Spleen (tissue), 11 donors: ENCODE data around the gene TOP3B. TPM values are rescaled to one million over a fixed set of nuclear protein-coding genes. Genes with fewer than 3 reads are reported as not detected.
A peak's percentile ranks its signal among the peaks of the same experiment; 100 is the strongest.

Experiments used
- DNase-seq: peaks from one replicate; pipeline ENCODE4 v3.0.0-alpha.2; 2020
- H3K27ac ChIP-seq, 8 donors: fragments of 200-600 bp; sonication (generic) in 7 of 8; 1 replicate in 4 of 8; 2 replicates in 4 of 8; pipeline versions ENCODE4 v1.5.0 to v1.8.0; 2016 to 2021; ENCODE audit warnings: inconsistent platforms in 4 of 8, mild to moderate bottlenecking in 4 of 8, moderate library complexity in 1 of 8
- H3K27me3 ChIP-seq, 7 donors: fragments of 200-600 bp; sonication (generic) in 6 of 7; replicated peaks in 1 of 7; 1 replicate in 4 of 7; 2 replicates in 3 of 7; pipeline versions ENCODE4 v1.5.0 to v1.8.0; 2016 to 2021; ENCODE audit warnings: inconsistent platforms in 3 of 7, mild to moderate bottlenecking in 1 of 7
- H3K36me3 ChIP-seq, 6 donors: fragments of 200-600 bp; sonication (generic) in 5 of 6; 1 replicate in 4 of 6; 2 replicates in 2 of 6; pipeline versions ENCODE4 v1.5.0 to v1.8.0; 2016 to 2021; ENCODE audit warnings: inconsistent platforms in 2 of 6
- H3K4me1 ChIP-seq, 6 donors: fragments of 200-600 bp; sonication (generic) in 5 of 6; 1 replicate in 3 of 6; 2 replicates in 3 of 6; pipeline versions ENCODE4 v1.5.0 to v1.8.0; 2016 to 2021; ENCODE audit warnings: inconsistent platforms in 3 of 6
- H3K4me3 ChIP-seq, 8 donors: fragments of 200-600 bp; sonication (generic) in 7 of 8; 1 replicate in 4 of 8; 2 replicates in 4 of 8; pipeline versions ENCODE4 v1.5.0 to v1.8.0; 2016 to 2021; ENCODE audit warnings: inconsistent platforms in 4 of 8, mild to moderate bottlenecking in 4 of 8, moderate library complexity in 2 of 8
- H3K9me3 ChIP-seq, 8 donors: fragments of 200-600 bp; sonication (generic) in 7 of 8; 1 replicate in 4 of 8; 2 replicates in 4 of 8; pipeline versions ENCODE4 v1.5.0 to v1.8.0; 2016 to 2021; ENCODE audit warnings: inconsistent platforms in 4 of 8
- POLR2A ChIP-seq, 3 donors: fragments of 450-650 bp; IDR thresholded peaks; one replicate each; pipeline ENCODE4 v1.5.1; 2017; ENCODE audit warnings: antibody characterized with exemption in 3 of 3, mild to moderate bottlenecking in 1 of 3
- POLR2AphosphoS5 ChIP-seq, 3 donors: sonication (generic); formaldehyde crosslinking; IDR thresholded peaks; one replicate each; pipeline ENCODE4 v1.5.1; 2017; ENCODE audit warnings: antibody characterized with exemption in 3 of 3
- whole genome bisulfite sequencing, 5 donors: extraction: QIAGEN DNeasy Blood & Tissue Kit in 3 of 5; methylation state at CpG; one replicate each; pipeline versions ENCODE4 v1.1.5 to v1.1.7; 2013 to 2018; 5-methylcytosine and 5-hydroxymethylcytosine counted together
- intact Hi-C: fragments of 100-400 bp; cut with DNase I; formaldehyde crosslinking; loops from one replicate; pipeline ENCODE4 v1.15.0; 2023; ENCODE audit warnings: low total_unique reads
- polyA plus RNA-seq, 3 donors: library from polyadenylated mRNA; stranded (reverse); fragments of 200-250 nt; gene quantifications; one replicate each; pipeline ENCODE4 v1.2.1, GENCODE V29; 2013
- total RNA-seq, 7 donors: library from RNA; depleted of rRNA in 3 of 7; stranded (reverse); fragments of >200 nt in 3 of 7; fragmentation: NEBNext Ultra II Directional in 4 of 7; extraction: Animal tissue kit (Norgen Biotek cat#: 25700) in 4 of 7; gene quantifications; one replicate each; pipeline versions ENCODE4 v1.1.0 to v1.2.1, GENCODE V29; 2016 to 2021
- TF ChIP-seq, protein P1 (sequence below), 11 experiments: fragments of 200-600 bp in 7 of 11; fragments of 450-650 bp in 4 of 11; sonication (generic) in 4 of 11; IDR thresholded peaks in 8 of 11; conservative IDR thresholded peaks in 3 of 11; 1 replicate in 7 of 11; 2 replicates in 4 of 11; pipeline versions ENCODE4 v1.4.0 to v1.8.0; 2016 to 2021; ENCODE audit warnings: antibody characterized with exemption in 11 of 11, inconsistent platforms in 4 of 11, mild to moderate bottlenecking in 1 of 11
- donor health status: healthy with polysubstance abuse.
- donor health status: DM: no; HTN: no; CAD: no; lungs with moderate emphysema.
- donor health status: DM: no; HTN: no; CAD: no.
- donor health status: Bipolar disorder and iron deficiency.
- donor health status: healthy.
- donor health status: DM: no; HTN: no; CAD: no.
- donor health status: DM: yes; HTN: yes; CAD: no.

The TOP3B gene
- total and polyA plus RNA-seq, 10 donors: 12.6 to 66.4 (median 46.7) TPM

DNA sequence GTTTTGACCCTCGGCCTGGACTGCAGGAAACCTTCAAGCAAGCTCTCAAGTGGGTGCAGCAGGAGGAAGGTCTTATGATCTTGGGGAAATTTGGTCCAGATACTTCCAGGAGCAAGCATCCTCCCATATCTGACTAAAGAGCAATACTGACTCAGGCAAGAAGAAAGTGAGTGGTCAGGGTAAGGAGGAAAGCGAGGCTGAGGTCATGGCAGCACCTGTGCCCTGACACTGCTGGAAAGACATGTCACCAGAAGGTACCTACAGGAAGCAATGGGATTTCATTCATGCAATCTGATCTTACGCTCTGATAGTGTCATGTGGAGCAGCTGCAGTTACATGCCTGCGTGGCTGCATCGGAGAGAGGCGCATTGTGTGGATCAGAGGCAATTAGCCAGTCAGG lies 6.5 kb upstream of the TOP3B start:
- H3K4me1 ChIP-seq: no peaks in the 10 kb centered on the region
- H3K9me3 ChIP-seq: no peaks in the 10 kb centered on the region
- H3K36me3 ChIP-seq: no peaks in the 10 kb centered on the region
- TF ChIP-seq POLR2AphosphoS5 (IDR thresholded peaks at IDR 0.05): no peak
- TF ChIP-seq, protein P1, sequence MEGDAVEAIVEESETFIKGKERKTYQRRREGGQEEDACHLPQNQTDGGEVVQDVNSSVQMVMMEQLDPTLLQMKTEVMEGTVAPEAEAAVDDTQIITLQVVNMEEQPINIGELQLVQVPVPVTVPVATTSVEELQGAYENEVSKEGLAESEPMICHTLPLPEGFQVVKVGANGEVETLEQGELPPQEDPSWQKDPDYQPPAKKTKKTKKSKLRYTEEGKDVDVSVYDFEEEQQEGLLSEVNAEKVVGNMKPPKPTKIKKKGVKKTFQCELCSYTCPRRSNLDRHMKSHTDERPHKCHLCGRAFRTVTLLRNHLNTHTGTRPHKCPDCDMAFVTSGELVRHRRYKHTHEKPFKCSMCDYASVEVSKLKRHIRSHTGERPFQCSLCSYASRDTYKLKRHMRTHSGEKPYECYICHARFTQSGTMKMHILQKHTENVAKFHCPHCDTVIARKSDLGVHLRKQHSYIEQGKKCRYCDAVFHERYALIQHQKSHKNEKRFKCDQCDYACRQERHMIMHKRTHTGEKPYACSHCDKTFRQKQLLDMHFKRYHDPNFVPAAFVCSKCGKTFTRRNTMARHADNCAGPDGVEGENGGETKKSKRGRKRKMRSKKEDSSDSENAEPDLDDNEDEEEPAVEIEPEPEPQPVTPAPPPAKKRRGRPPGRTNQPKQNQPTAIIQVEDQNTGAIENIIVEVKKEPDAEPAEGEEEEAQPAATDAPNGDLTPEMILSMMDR (IDR thresholded peaks at IDR 0.05 in 8 of 11, conservative IDR thresholded peaks at IDR 0.05 in 3 of 11): no peak
- TF ChIP-seq POLR2A (IDR thresholded peaks at IDR 0.05): no peak
- intact Hi-C loops: no loop called here
- no peak overlapping the region for H3K4me3 ChIP-seq
- no peak overlapping the region for H3K27ac ChIP-seq
- H3K27me3 ChIP-seq: no peaks in the 10 kb centered on the region
- 76 to 88% (median 86%) methylated on average over 6 of the region's 6 CpGs for WGBS, 5 donors
- no peak for DNase-seq

DNA sequence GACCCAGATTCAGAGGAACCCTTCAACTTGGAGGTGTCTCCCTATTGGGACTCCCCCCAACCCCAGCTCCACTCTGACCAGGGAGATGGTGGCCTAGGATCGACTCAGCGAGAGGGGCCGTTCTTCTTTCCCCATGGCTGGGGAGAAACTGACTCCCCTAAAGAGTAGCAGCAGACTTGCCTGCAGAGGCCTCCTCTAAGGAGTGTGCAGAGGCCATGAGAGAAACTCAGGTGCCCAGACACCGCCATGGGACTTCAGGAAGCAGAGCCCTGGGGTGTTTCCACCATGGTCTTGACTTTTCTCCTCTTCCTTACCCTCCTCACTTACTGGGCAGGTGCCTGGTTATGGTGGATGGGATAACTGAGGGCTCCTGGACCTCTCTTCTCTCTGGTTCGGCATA lies 2.6 kb upstream of the TOP3B start:
- peaks cover 0 to 6% (median 0%) of the 10 kb centered on the region in 6 donors for H3K36me3 ChIP-seq
- H3K4me1 ChIP-seq: peaks cover 17 to 33% (median 28%) of the 10 kb centered on the region in 6 donors
- H3K27ac ChIP-seq: no peak overlapping the region
- WGBS, 5 donors: 90 to 97% (median 95%) methylated on average over 5 of the region's 5 CpGs
- intact Hi-C loops: no loop called here
- DNase-seq: peak; percentile 54
- no peak overlapping the region for H3K4me3 ChIP-seq
- no peaks in the 10 kb centered on the region for H3K27me3 ChIP-seq
- no peaks in the 10 kb centered on the region for H3K9me3 ChIP-seq
- TF ChIP-seq POLR2A (IDR thresholded peaks at IDR 0.05): no peak
- TF ChIP-seq, protein P1 (IDR thresholded peaks at IDR 0.05 in 8 of 11, conservative IDR thresholded peaks at IDR 0.05 in 3 of 11): no peak
- no peak for TF ChIP-seq POLR2AphosphoS5 (IDR thresholded peaks at IDR 0.05)

GRCh38 chr22:21984793-21985192 lies 2.2 kb upstream of the TOP3B start:
- peak; percentile 68 for DNase-seq
- Histone ChIP-seq H3K4me1 (peaks cover 17 to 37% (median 31%) of the 10 kb centered on the region in 6 donors), H3K36me3 (peaks cover 0 to 6% (median 0%) of the 10 kb centered on the region in 6 donors), H3K9me3 (no peaks in the 10 kb centered on the region), H3K27me3 (no peaks in the 10 kb centered on the region), H3K4me3 (no peak overlapping the region), H3K27ac (no peak overlapping the region)
- intact Hi-C loops: no loop called here
- no peak for TF ChIP-seq POLR2AphosphoS5 (IDR thresholded peaks at IDR 0.05)
- TF ChIP-seq POLR2A (IDR thresholded peaks at IDR 0.05): no peak
- TF ChIP-seq, protein P1 (IDR thresholded peaks at IDR 0.05 in 8 of 11, conservative IDR thresholded peaks at IDR 0.05 in 3 of 11): peak in 3 of 11 experiments; percentile 6 to 17 (median 11)
- 59 to 68% (median 64%) methylated on average over 7 of the region's 7 CpGs for WGBS, 5 donors

DNA sequence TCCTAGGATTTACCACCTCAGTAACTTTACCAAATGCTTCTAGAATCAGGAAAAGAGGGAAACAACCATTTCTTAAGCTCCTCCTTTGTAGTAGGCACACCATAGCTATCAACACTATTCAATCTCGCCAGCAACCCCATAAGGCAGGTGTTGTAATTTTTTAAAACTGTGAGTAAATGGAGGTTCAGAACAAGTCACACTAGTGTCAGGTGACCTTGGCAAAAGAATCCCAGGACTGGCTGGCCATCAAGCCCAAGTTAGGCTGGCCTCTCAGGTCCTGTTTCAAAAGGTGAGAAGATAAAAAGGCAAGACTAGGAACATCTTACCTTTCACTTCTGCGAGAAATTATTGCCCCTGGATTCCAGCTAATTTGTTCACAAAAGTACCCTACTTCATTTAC lies 713 bp downstream of the TOP3B start:
- Histone ChIP-seq H3K27ac (peak overlapping the region; percentile 56 to 90 (median 86)), H3K4me1 (peaks cover 17 to 53% (median 41%) of the 10 kb centered on the region in 6 donors), H3K27me3 (no peaks in the 10 kb centered on the region), H3K36me3 (peaks cover 0 to 18% (median 0%) of the 10 kb centered on the region in 6 donors), H3K4me3 (peak overlapping the region; percentile 78 to 98 (median 89)), H3K9me3 (no peaks in the 10 kb centered on the region)
- WGBS, 5 donors: 28 to 42% (median 33%) methylated on average over 2 of the region's 2 CpGs
- TF ChIP-seq, protein P1 (IDR thresholded peaks at IDR 0.05 in 8 of 11, conservative IDR thresholded peaks at IDR 0.05 in 3 of 11): no peak
- TF ChIP-seq POLR2AphosphoS5 (IDR thresholded peaks at IDR 0.05) (no peak), POLR2A (IDR thresholded peaks at IDR 0.05) (no peak)
- no peak for DNase-seq
- intact Hi-C loops: no loop called here
